H4 (cell line): ENCODE data around the gene UBALD1. TPM values are rescaled to one million over a fixed set of nuclear protein-coding genes. Genes with fewer than 3 reads are reported as not detected.
"Not testable (repeated sequence)": the region's sequence is repeated elsewhere in the genome, so short reads cannot be mapped to it uniquely, and the experiment has no call there.

Experiments used
- DNase-seq: peaks from one replicate; pipeline ENCODE4 v3.0.0-alpha.2; 2015; ENCODE audit warnings: low spot score
- total RNA-seq: library from RNA; depleted of rRNA; stranded (reverse); fragments of >200 nt; shearing (Covaris generic); gene quantifications from 2 replicates; pipeline ENCODE4 v1.2.3, GENCODE V29; 2014

UBALD1 gene
- total RNA-seq, 1 experiment from 2014 or later = 2.2 TPM

- no peak for DNase-seq
Measured at GRCh38 chr16:4599037-4599436, 15.7 kb downstream of the UBALD1 start.

GRCh38 chr16:4597174-4597573, 17.5 kb downstream of the UBALD1 start:
- no peak for DNase-seq

- no peak for DNase-seq
Measured at GRCh38 chr16:4594433-4595410, 20.0 kb downstream of the UBALD1 start.

GRCh38 chr16:4593086-4593485, 21.6 kb downstream of the UBALD1 start:
- DNase-seq = no peak

GRCh38 chr16:4591706-4592470, 22.8 kb downstream of the UBALD1 start:
- DNase-seq = no peak

- DNase-seq = no peak
Measured at GRCh38 chr16:4591191-4591590, 23.5 kb downstream of the UBALD1 start.

GRCh38 chr16:4588961-4589360, 25.7 kb downstream of the UBALD1 start:
- no peak for DNase-seq

GRCh38 chr16:4588386-4588785, 26.3 kb downstream of the UBALD1 start:
- DNase-seq = no peak

GRCh38 chr16:4586291-4586690, 28.4 kb downstream of the UBALD1 start:
- no peak for DNase-seq

- no peak for DNase-seq
Measured at GRCh38 chr16:4583906-4584305, 30.8 kb downstream of the UBALD1 start.

GRCh38 chr16:4580250-4580649, 34.4 kb downstream of the UBALD1 start:
- no peak for DNase-seq

GRCh38 chr16:4578961-4579530, 35.6 kb downstream of the UBALD1 start:
- no peak for DNase-seq

GRCh38 chr16:4576008-4576407, 38.7 kb downstream of the UBALD1 start:
- DNase-seq = no peak

GRCh38 chr16:4574919-4575705, 39.6 kb downstream of the UBALD1 start:
- DNase-seq = no peak

- DNase-seq = not testable (repeated sequence)
Measured at GRCh38 chr16:4573926-4574325, 40.8 kb downstream of the UBALD1 start.

- DNase-seq = no peak
Measured at GRCh38 chr16:4572715-4573114, 42.0 kb downstream of the UBALD1 start.

GRCh38 chr16:4570688-4571321, 43.9 kb downstream of the UBALD1 start:
- no peak for DNase-seq

- no peak for DNase-seq
Measured at GRCh38 chr16:4570086-4570485, 44.6 kb downstream of the UBALD1 start.

GRCh38 chr16:4566144-4566543, 48.5 kb downstream of the UBALD1 start:
- no peak for DNase-seq

- DNase-seq = no peak
Measured at GRCh38 chr16:4564661-4565267, 49.9 kb downstream of the UBALD1 start.

- DNase-seq = no peak
Measured at GRCh38 chr16:4561596-4561995, 53.1 kb downstream of the UBALD1 start.
